ENCODE data around the gene NFATC2.

DNA sequence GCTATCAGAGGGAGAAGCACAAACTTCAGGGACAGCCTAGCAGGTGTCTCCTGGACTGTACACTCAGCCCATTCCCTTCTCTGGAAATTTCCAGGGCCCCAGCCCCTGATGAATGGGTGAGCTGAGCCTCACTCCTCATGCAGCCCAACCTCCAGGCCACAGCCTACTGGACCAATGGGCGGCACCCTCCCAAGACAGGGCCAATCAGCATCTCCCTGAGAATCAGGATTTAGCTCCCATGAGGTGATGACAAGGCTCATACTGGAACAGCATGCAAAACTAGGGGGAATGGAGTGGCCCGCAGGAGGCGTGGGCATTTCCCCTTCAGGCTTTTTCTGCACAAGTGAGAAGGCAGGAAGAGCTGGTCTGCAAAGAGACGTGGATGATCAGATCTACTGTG lies 29.0 kb downstream of the NFATC2 start:
- no peak for TF ChIP-seq EP300 (IDR thresholded peaks at IDR 0.05)
- no peak for TF ChIP-seq POLR2A (IDR thresholded peaks at IDR 0.05)
